ENCODE measurements around the gene CLIC4. TPM values are rescaled to one million over a fixed set of nuclear protein-coding genes. Genes with fewer than 3 reads are reported as not detected.
"Not testable (repeated sequence)": the region's sequence is repeated elsewhere in the genome, so short reads cannot be mapped to it uniquely, and the experiment has no call there.

The CLIC4 gene
- total RNA-seq, 1 donor from 2014 or later = 171 TPM

GRCh38 chr1:24748191-24749121 is 3.2 kb downstream of the CLIC4 start:
- DNase-seq = no peak

GRCh38 chr1:24749252-24749651 is 4.0 kb downstream of the CLIC4 start:
- DNase-seq = no peak

GRCh38 chr1:24749886-24750285 is 4.6 kb downstream of the CLIC4 start:
- DNase-seq = no peak

- DNase-seq = no peak
These were observed 6.6 kb downstream of the CLIC4 start for GRCh38 chr1:24751833-24752232.

GRCh38 chr1:24752305-24752704 is 7.1 kb downstream of the CLIC4 start:
- DNase-seq = no peak

- no peak for DNase-seq
These were observed 9.0 kb downstream of the CLIC4 start for GRCh38 chr1:24754229-24754628.

GRCh38 chr1:24755323-24755722 is 10.1 kb downstream of the CLIC4 start:
- DNase-seq = not testable (repeated sequence)

GRCh38 chr1:24756395-24756794 is 11.1 kb downstream of the CLIC4 start:
- DNase-seq = no peak

- no peak for DNase-seq
These were observed 14.2 kb downstream of the CLIC4 start for GRCh38 chr1:24759492-24759891.

- no peak for DNase-seq
These were observed 16.3 kb downstream of the CLIC4 start for GRCh38 chr1:24761582-24761981.

GRCh38 chr1:24762133-24762676 is 17.0 kb downstream of the CLIC4 start:
- no peak for DNase-seq

- DNase-seq = no peak
These were observed 18.4 kb downstream of the CLIC4 start for GRCh38 chr1:24763671-24764070.

- no peak for DNase-seq
These were observed 19.2 kb downstream of the CLIC4 start for GRCh38 chr1:24764439-24764838.

GRCh38 chr1:24764848-24765247 is 19.6 kb downstream of the CLIC4 start:
- peak; percentile 22 for DNase-seq

- DNase-seq = no peak
These were observed 20.2 kb downstream of the CLIC4 start for GRCh38 chr1:24765308-24765988.

GRCh38 chr1:24767351-24767750 is 22.1 kb downstream of the CLIC4 start:
- no peak for DNase-seq

GRCh38 chr1:24768873-24769605 is 23.8 kb downstream of the CLIC4 start:
- no peak for DNase-seq

GRCh38 chr1:24769656-24770651 is 24.7 kb downstream of the CLIC4 start:
- DNase-seq = peak; percentile 54

GRCh38 chr1:24770881-24771280 is 25.6 kb downstream of the CLIC4 start:
- DNase-seq = peak; percentile 82

- no peak for DNase-seq
These were observed 26.3 kb downstream of the CLIC4 start for GRCh38 chr1:24771574-24771973.

GRCh38 chr1:24773618-24774017 is 28.4 kb downstream of the CLIC4 start:
- DNase-seq = no peak

All from skin of body (tissue), 2 donors.